ENCODE data around the gene PCGF1.

PCGF1 gene

GRCh38 chr2:74499940-74500577 is 7.4 kb downstream of the PCGF1 start:
- no peak for TF ChIP-seq CTCF (IDR thresholded peaks at IDR 0.05; ENCODE audit: low read depth, low read length, missing control alignments)
- in situ Hi-C loops (cut with HindIII; ENCODE audit: low pct_ligation_motif_present, low sequenced_read_pairs), result no loop called here
- H3K36me3 ChIP-seq (replicated peaks), result no peaks in the 10 kb centered on the region
- H3K4me3 ChIP-seq (ENCODE audit: low read depth, low read length), result no peak overlapping the region
- DNase-seq, result no peak
- H3K27me3 ChIP-seq (replicated peaks), result peaks cover 17% of the 10 kb centered on the region
- no peak overlapping the region for H3K27ac ChIP-seq

- peak within 1 kb of the TSS; percentile 45 for H3K4me3 ChIP-seq (ENCODE audit: low read depth, low read length)
- H3K36me3 ChIP-seq (replicated peaks), result no peaks in the 10 kb centered on the region
- peaks cover 17% of the 10 kb centered on the region for H3K27me3 ChIP-seq (replicated peaks)
- no peak within 1 kb of the TSS for H3K27ac ChIP-seq
- DNase-seq, result no peak
- in situ Hi-C loops (cut with HindIII; ENCODE audit: low pct_ligation_motif_present, low sequenced_read_pairs), result no loop called here
- no peak for TF ChIP-seq CTCF (IDR thresholded peaks at IDR 0.05; ENCODE audit: low read depth, low read length, missing control alignments)
These were observed 8.1 kb downstream of the PCGF1 start, which contains the start of gene LBX2 for GRCh38 chr2:74499267-74499939. Gene LBX2, minus strand, starts transcription at chr2:74499603. Its CDS starts 66 bp downstream, at chr2:74499537.

- Histone ChIP-seq H3K27me3 (replicated peaks) (peaks cover 17% of the 10 kb centered on the region), H3K36me3 (replicated peaks) (peaks cover 6% of the 10 kb centered on the region), H3K4me3 (ENCODE audit: low read depth, low read length) (peak overlapping the region; percentile 45), H3K27ac (no peak overlapping the region)
- in situ Hi-C loops (cut with HindIII; ENCODE audit: low pct_ligation_motif_present, low sequenced_read_pairs), result no loop called here
- no peak for TF ChIP-seq CTCF (IDR thresholded peaks at IDR 0.05; ENCODE audit: low read depth, low read length, missing control alignments)
- no peak for DNase-seq
These were observed 8.8 kb downstream of the PCGF1 start for GRCh38 chr2:74498500-74499266.

- DNase-seq, result no peak
- TF ChIP-seq CTCF (IDR thresholded peaks at IDR 0.05; ENCODE audit: low read depth, low read length, missing control alignments), result no peak
These were observed 9.6 kb downstream of the PCGF1 start for GRCh38 chr2:74497777-74498499.

GRCh38 chr2:74496997-74497776 is 10.3 kb downstream of the PCGF1 start:
- Histone ChIP-seq H3K36me3 (replicated peaks) (peaks cover 10% of the 10 kb centered on the region), H3K4me3 (ENCODE audit: low read depth, low read length) (no peak overlapping the region), H3K27ac (no peak overlapping the region), H3K27me3 (replicated peaks) (peaks cover 17% of the 10 kb centered on the region)
- no peak for TF ChIP-seq CTCF (IDR thresholded peaks at IDR 0.05; ENCODE audit: low read depth, low read length, missing control alignments)
- DNase-seq, result no peak
- in situ Hi-C loops (cut with HindIII; ENCODE audit: low pct_ligation_motif_present, low sequenced_read_pairs), result no loop called here

More at GRCh38 chr2:74497777-74498499, 9.6 kb downstream of the PCGF1 start:
- peaks cover 17% of the 10 kb centered on the region for H3K27me3 ChIP-seq (replicated peaks)
- H3K27ac ChIP-seq, result no peak overlapping the region
- H3K36me3 ChIP-seq (replicated peaks), result peaks cover 7% of the 10 kb centered on the region
- in situ Hi-C loops (cut with HindIII; ENCODE audit: low pct_ligation_motif_present, low sequenced_read_pairs), result no loop called here
- peak overlapping the region; percentile 45 for H3K4me3 ChIP-seq (ENCODE audit: low read depth, low read length)
